GM12865 (cell line): ENCODE results near the gene CREBBP.

Experiments used
- DNase-seq: peaks from one replicate; pipeline ENCODE4 v3.0.0; 2010; ENCODE audit warnings: low read depth
- H3K4me3 ChIP-seq: 2 replicates; pipeline ENCODE4 v1.5.1; 2011; ENCODE audit warnings: mild to moderate bottlenecking, low read depth, low read length, control low read depth
- CTCF ChIP-seq: IDR thresholded peaks from 2 replicates; pipeline ENCODE4 v1.5.1; 2011; ENCODE audit warnings: low read length, control low read depth, low read depth, inconsistent platforms; ENCODE audit not compliant: insufficient read depth; ENCODE audit errors: missing control alignments

The CREBBP gene

GRCh38 chr16:3732171-3732570 is 148.3 kb downstream of the CREBBP start:
- no peak for TF ChIP-seq CTCF
- DNase-seq = no peak
- H3K4me3 ChIP-seq = no peak overlapping the region

GRCh38 chr16:3731126-3731935 is 149.2 kb downstream of the CREBBP start:
- H3K4me3 ChIP-seq = no peak overlapping the region
- TF ChIP-seq CTCF = no peak
- DNase-seq = no peak

GRCh38 chr16:3730161-3731125 is 150.1 kb downstream of the CREBBP start:
- no peak overlapping the region for H3K4me3 ChIP-seq
- no peak for TF ChIP-seq CTCF

GRCh38 chr16:3729161-3730112 is 151.1 kb downstream of the CREBBP start:
- TF ChIP-seq CTCF = no peak
- DNase-seq = no peak
- H3K4me3 ChIP-seq = no peak overlapping the region

More at GRCh38 chr16:3730161-3731125, 150.1 kb downstream of the CREBBP start:
- DNase-seq = no peak

- H3K4me3 ChIP-seq = no peak overlapping the region
- no peak for TF ChIP-seq CTCF
- no peak for DNase-seq
These were observed 151.9 kb downstream of the CREBBP start for GRCh38 chr16:3728424-3729160.

GRCh38 chr16:3727806-3728381 is 152.6 kb downstream of the CREBBP start:
- DNase-seq = no peak
- TF ChIP-seq CTCF = no peak
- no peak overlapping the region for H3K4me3 ChIP-seq
